ENCODE data around the gene BANK1. TPM values are rescaled to one million over a fixed set of nuclear protein-coding genes. Genes with fewer than 3 reads are reported as not detected.

BANK1 gene
- total RNA-seq, 1 experiment from 2014 or later, result 2.4 TPM

DNA sequence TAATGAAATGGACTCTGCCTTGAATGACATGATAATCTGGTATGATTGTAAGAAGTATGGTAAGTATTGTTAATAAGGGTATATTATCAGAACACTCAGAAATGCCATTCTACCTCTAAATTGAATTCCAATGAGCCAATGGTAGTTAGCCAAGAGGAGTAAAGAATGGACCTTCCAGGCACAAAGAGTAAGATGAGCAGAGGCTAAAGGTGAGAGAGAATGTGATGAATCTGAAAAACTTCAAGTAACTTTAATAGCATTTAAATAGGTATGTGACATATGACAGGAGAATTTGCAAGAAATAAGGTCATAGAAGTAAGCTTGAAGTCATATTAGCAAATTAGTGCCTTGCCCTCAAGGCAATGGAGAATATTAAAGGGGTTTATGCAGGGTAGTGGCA lies 152.4 kb downstream of the BANK1 start:
- TF ChIP-seq FOSL1 (IDR thresholded peaks at IDR 0.05; ENCODE audit: low read depth) (no peak), CBX3 (IDR thresholded peaks at IDR 0.05; ENCODE audit: low read depth) (no peak), EZH2 (IDR thresholded peaks at IDR 0.05) (no peak), REST (IDR thresholded peaks at IDR 0.05; ENCODE audit: low read depth) (no peak), ZFX (IDR thresholded peaks at IDR 0.05) (no peak), CEBPB (IDR thresholded peaks at IDR 0.05; ENCODE audit: low read depth) (no peak), POLR2A (IDR thresholded peaks at IDR 0.05; ENCODE audit: borderline replicate concordance, extremely low read depth, insufficient read depth, insufficient read length) (no peak), TCF7L2 (IDR thresholded peaks at IDR 0.05; ENCODE audit: borderline replicate concordance, extremely low read depth, insufficient read depth, insufficient read length) (no peak), CTCF (IDR thresholded peaks at IDR 0.05 in 2 of 3, conservative IDR thresholded peaks at IDR 0.05 in 1 of 3; ENCODE audit: borderline replicate concordance in 1 of 3, insufficient read depth in 1 of 3, low read depth in 2 of 3, low read length in 2 of 3) (no peak), EZH2phosphoT487 (IDR thresholded peaks at IDR 0.05; ENCODE audit: borderline replicate concordance) (no peak), RAD21 (IDR thresholded peaks at IDR 0.05; ENCODE audit: low read depth) (no peak)
- TF ChIP-seq, protein P1, sequence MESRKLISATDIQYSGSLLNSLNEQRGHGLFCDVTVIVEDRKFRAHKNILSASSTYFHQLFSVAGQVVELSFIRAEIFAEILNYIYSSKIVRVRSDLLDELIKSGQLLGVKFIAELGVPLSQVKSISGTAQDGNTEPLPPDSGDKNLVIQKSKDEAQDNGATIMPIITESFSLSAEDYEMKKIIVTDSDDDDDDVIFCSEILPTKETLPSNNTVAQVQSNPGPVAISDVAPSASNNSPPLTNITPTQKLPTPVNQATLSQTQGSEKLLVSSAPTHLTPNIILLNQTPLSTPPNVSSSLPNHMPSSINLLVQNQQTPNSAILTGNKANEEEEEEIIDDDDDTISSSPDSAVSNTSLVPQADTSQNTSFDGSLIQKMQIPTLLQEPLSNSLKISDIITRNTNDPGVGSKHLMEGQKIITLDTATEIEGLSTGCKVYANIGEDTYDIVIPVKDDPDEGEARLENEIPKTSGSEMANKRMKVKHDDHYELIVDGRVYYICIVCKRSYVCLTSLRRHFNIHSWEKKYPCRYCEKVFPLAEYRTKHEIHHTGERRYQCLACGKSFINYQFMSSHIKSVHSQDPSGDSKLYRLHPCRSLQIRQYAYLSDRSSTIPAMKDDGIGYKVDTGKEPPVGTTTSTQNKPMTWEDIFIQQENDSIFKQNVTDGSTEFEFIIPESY (IDR thresholded peaks at IDR 0.05; ENCODE audit: extremely low read depth, insufficient replicate concordance, low read length), result no peak
- TF ChIP-seq, protein P2, sequence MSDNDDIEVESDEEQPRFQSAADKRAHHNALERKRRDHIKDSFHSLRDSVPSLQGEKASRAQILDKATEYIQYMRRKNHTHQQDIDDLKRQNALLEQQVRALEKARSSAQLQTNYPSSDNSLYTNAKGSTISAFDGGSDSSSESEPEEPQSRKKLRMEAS (IDR thresholded peaks at IDR 0.05), result no peak
- TF ChIP-seq, protein P3, sequence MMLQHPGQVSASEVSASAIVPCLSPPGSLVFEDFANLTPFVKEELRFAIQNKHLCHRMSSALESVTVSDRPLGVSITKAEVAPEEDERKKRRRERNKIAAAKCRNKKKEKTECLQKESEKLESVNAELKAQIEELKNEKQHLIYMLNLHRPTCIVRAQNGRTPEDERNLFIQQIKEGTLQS (IDR thresholded peaks at IDR 0.05), result no peak
- H3K79me2 ChIP-seq (ENCODE audit: insufficient read depth, low read length), result no peaks in the 10 kb centered on the region
- H3K4me2 ChIP-seq (ENCODE audit: low read length), result no peak overlapping the region
- no TSS peak for BruUV-seq (replicated peaks)
- no peaks in the 10 kb centered on the region for H3K4me1 ChIP-seq (ENCODE audit: control insufficient read depth in 1 of 2, insufficient read depth in 2 of 2, low read length in 2 of 2)
- H3K36me3 ChIP-seq (ENCODE audit: control insufficient read depth in 1 of 2, insufficient read depth in 2 of 2, low read length in 2 of 2), result no peaks in the 10 kb centered on the region
- ChIA-PET RAD21 (ENCODE audit: low non-redundant PET in 1 of 2, low total read pairs in 2 of 2, uncharacterized antibody in 2 of 2, unreplicated experiment in 2 of 2) (no interaction called here), CTCF (no interaction called here), POLR2A (no interaction called here)
- H3K9ac ChIP-seq (ENCODE audit: low read length), result no peak overlapping the region
- no peaks in the 10 kb centered on the region for H3K27me3 ChIP-seq (ENCODE audit: insufficient read depth, low read length)
- ATAC-seq (no peak), DNase-seq (ENCODE audit: low read depth, low spot score) (no peak)
- H2AFZ ChIP-seq (ENCODE audit: low read depth, low read length, poor library complexity, severe bottlenecking), result no peak overlapping the region
- H3K4me3 ChIP-seq (replicated peaks in 1 of 2; ENCODE audit: low read depth in 1 of 2, low read length in 2 of 2), result no peak overlapping the region
- no peaks in the 10 kb centered on the region for H3K9me3 ChIP-seq (ENCODE audit: control insufficient read depth in 1 of 2, insufficient read depth in 1 of 2, low read depth in 1 of 2, low read length in 2 of 2)
- H3K9me2 ChIP-seq (ENCODE audit: insufficient read depth), result no peaks in the 10 kb centered on the region
- H4K20me1 ChIP-seq (ENCODE audit: insufficient read depth), result no peaks in the 10 kb centered on the region
- intact Hi-C loops (cut with micrococcal nuclease), result no loop called here
- H3K27ac ChIP-seq (ENCODE audit: low read depth, low read length), result no peak overlapping the region

All from HCT116 (cell line).